HepG2 (cell line): ENCODE data around the gene IL17RA. TPM values are rescaled to one million over a fixed set of nuclear protein-coding genes. Genes with fewer than 3 reads are reported as not detected.

Experiments used
- CBX5 ChIP-seq: sonication (generic); formaldehyde crosslinking; IDR thresholded peaks from 2 replicates; pipeline ENCODE4 v1.4.0; 2020; ENCODE audit warnings: missing genetic modification reagents, borderline replicate concordance
- CEBPB ChIP-seq: IDR thresholded peaks from 2 replicates; pipeline ENCODE4 v1.6.1; 2011; ENCODE audit warnings: low read depth, low read length, improper control_type of control experiment, borderline replicate concordance
- GPN1 ChIP-seq: sonication (generic); formaldehyde crosslinking; IDR thresholded peaks from 2 replicates; pipeline ENCODE4 v1.5.1; 2020; ENCODE audit warnings: missing genetic modification reagents, borderline replicate concordance
- HNRNPK ChIP-seq: fragments of 200-400 bp; formaldehyde crosslinking; IDR thresholded peaks from 2 replicates; pipeline ENCODE4 v1.6.1; 2018; ENCODE audit warnings: low read length, low read depth, moderate library complexity, mild to moderate bottlenecking; ENCODE audit not compliant: poor library complexity, severe bottlenecking
- NFATC3 ChIP-seq: sonication (generic); formaldehyde crosslinking; IDR thresholded peaks from 2 replicates; pipeline ENCODE4 v1.5.1; 2020; ENCODE audit warnings: mild to moderate bottlenecking, missing genetic modification reagents
- RNF2 ChIP-seq: fragments of 450-650 bp; conservative IDR thresholded peaks from 2 replicates; pipeline ENCODE4 v1.6.1; 2016; ENCODE audit warnings: low read depth
- TBX2 ChIP-seq: sonication (generic); formaldehyde crosslinking; IDR thresholded peaks from 2 replicates; pipeline ENCODE4 v1.5.0; 2020; ENCODE audit warnings: missing genetic modification reagents, mild to moderate bottlenecking, borderline replicate concordance
- ZBTB38 ChIP-seq: sonication (generic); formaldehyde crosslinking; IDR thresholded peaks from 2 replicates; pipeline ENCODE4 v1.5.1; 2020; ENCODE audit warnings: mild to moderate bottlenecking, missing genetic modification reagents
- ZNF460 ChIP-seq: sonication (generic); formaldehyde crosslinking; IDR thresholded peaks from 2 replicates; pipeline ENCODE4 v1.5.1; 2020; ENCODE audit warnings: missing genetic modification reagents, mild to moderate bottlenecking, borderline replicate concordance
- ZNF607 ChIP-seq: sonication (generic); formaldehyde crosslinking; IDR thresholded peaks from 2 replicates; pipeline ENCODE4 v1.5.1; 2020; ENCODE audit warnings: missing genetic modification reagents, mild to moderate bottlenecking, borderline replicate concordance
- polyA plus RNA-seq, 8 experiments: library from polyadenylated mRNA; depleted of rRNA in 3 of 8; stranded (reverse) in 7 of 8; unstranded in 1 of 8; fragments of >200 nt; fragmentation: Illumina TruSeq in 4 of 8; extraction: Trizol in 4 of 8; gene quantifications; 2 replicates each; pipeline versions ENCODE4 v1.2.1 to v1.2.3, GENCODE V29; 2011 to 2016; ENCODE audit warnings: low read depth in 4 of 8, missing spikeins in 1 of 8, mixed read lengths in 1 of 8; ENCODE audit not compliant: insufficient read depth in 1 of 8
- total RNA-seq, 5 experiments: library from RNA; depleted of rRNA; stranded (reverse); fragments of >200 nt; fragmentation: Illumina TruSeq; extraction: Trizol; gene quantifications; 2 replicates each; pipeline ENCODE4 v1.2.3, GENCODE V29; 2016; ENCODE audit warnings: low read depth in 1 of 5
- TF ChIP-seq, protein P1 (sequence below): sonication (generic); formaldehyde crosslinking; conservative IDR thresholded peaks from 2 replicates; pipeline ENCODE4 v1.8.0; 2022; ENCODE audit warnings: mild to moderate bottlenecking, moderate library complexity, missing genetic modification reagents
- TF ChIP-seq, protein P2 (sequence below): sonication (generic); formaldehyde crosslinking; IDR thresholded peaks from 2 replicates; pipeline ENCODE4 v1.9.0; 2022; ENCODE audit warnings: missing genetic modification reagents, mild to moderate bottlenecking, borderline replicate concordance
- TF ChIP-seq, protein P3 (sequence below): sonication (generic); formaldehyde crosslinking; IDR thresholded peaks from 2 replicates; pipeline ENCODE4 v1.5.1; 2020; ENCODE audit warnings: mild to moderate bottlenecking, missing genetic modification reagents
- TF ChIP-seq, protein P4 (sequence below), 2 experiments: fragments of 450-650 bp in 1 of 2; sonication (generic) in 1 of 2; formaldehyde crosslinking; IDR thresholded peaks; 2 replicates each; pipeline versions ENCODE4 v1.5.0 to v1.8.0; 2020 to 2022; ENCODE audit warnings: mild to moderate bottlenecking in 1 of 2, missing genetic modification reagents in 1 of 2
- TF ChIP-seq, protein P5 (sequence below): sonication (generic); formaldehyde crosslinking; IDR thresholded peaks from 2 replicates; pipeline ENCODE4 v1.4.0; 2020; ENCODE audit warnings: mild to moderate bottlenecking, missing genetic modification reagents
- TF ChIP-seq, protein P6 (sequence below): sonication (generic); formaldehyde crosslinking; IDR thresholded peaks from 2 replicates; pipeline ENCODE4 v1.8.1; 2023; ENCODE audit warnings: mild to moderate bottlenecking, missing genetic modification reagents, borderline replicate concordance

IL17RA gene
- total and polyA plus RNA-seq, 2 of the 13 experiments (the other 11 are each of a cell fraction or from before 2014, with no cell fraction given) = 2.5 to 8.2 TPM

DNA sequence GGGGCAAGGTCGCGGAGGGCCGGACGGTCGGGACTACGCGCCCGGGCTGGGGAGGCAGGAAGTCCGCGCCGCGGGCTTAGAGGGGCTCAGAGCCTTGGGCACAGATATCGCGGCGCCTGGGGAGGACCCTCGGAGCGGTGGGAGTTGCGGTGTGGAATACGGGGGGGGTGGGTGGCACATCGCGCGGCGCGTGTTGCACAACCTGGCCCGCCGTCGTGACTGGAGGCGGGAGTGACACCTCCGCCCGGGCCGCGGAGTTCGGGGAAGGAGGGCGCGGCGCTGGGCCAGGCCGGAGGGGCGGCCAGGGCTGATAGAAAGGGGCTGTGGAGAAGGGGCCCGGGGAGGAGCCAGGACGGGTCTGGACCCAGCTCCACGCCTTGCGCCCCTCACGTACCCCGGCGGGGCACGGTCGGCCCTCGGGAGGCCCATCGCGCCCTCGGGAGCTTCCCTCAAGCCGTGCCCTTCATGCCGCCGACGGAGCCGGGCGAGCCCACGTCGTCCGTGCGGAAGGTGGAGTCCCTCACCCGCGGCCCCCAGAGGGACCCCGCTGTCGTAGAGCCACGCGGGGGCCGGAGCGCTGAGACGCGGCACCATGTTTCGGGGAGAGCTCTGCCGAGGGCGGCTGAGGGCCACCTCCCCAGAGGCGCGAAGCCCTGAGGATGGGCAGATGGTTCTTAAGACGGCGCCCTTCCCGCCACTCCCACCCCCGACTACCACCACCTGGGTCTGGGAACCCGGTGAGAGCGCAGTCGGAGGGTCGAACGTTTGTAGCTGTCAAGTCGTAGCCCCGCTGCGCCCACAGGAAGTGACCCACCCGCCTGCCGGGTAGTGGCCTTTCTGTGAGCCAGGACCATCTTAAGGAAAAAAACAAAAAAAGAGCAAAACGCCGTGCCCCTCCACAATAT, 729 bp downstream of the IL17RA start (continued):
- TF ChIP-seq, protein P1, sequence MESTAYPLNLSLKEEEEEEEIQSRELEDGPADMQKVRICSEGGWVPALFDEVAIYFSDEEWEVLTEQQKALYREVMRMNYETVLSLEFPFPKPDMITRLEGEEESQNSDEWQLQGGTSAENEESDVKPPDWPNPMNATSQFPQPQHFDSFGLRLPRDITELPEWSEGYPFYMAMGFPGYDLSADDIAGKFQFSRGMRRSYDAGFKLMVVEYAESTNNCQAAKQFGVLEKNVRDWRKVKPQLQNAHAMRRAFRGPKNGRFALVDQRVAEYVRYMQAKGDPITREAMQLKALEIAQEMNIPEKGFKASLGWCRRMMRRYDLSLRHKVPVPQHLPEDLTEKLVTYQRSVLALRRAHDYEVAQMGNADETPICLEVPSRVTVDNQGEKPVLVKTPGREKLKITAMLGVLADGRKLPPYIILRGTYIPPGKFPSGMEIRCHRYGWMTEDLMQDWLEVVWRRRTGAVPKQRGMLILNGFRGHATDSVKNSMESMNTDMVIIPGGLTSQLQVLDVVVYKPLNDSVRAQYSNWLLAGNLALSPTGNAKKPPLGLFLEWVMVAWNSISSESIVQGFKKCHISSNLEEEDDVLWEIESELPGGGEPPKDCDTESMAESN (CRISPR knock-in tag) = 0 out of 2 replicates have a peak, but pooled peaks have one; percentile 43
- TF ChIP-seq CEBPB (peak; percentile 32; the same call in 1 of the 2 replicates), GPN1 (CRISPR knock-in tag) (no peak), RNF2 (0 out of 2 replicates have a peak, but pooled peaks have one; percentile 3), TBX2 (no peak; the same call in 1 of the 2 replicates), ZNF460 (CRISPR knock-in tag) (no peak), HNRNPK (peak; percentile 3), CBX5 (CRISPR knock-in tag) (no peak), ZNF607 (CRISPR knock-in tag) (no peak), NFATC3 (CRISPR knock-in tag) (no peak), ZBTB38 (CRISPR knock-in tag) (peak; percentile 89; the same call in 1 of the 2 replicates)
- TF ChIP-seq, protein P2, sequence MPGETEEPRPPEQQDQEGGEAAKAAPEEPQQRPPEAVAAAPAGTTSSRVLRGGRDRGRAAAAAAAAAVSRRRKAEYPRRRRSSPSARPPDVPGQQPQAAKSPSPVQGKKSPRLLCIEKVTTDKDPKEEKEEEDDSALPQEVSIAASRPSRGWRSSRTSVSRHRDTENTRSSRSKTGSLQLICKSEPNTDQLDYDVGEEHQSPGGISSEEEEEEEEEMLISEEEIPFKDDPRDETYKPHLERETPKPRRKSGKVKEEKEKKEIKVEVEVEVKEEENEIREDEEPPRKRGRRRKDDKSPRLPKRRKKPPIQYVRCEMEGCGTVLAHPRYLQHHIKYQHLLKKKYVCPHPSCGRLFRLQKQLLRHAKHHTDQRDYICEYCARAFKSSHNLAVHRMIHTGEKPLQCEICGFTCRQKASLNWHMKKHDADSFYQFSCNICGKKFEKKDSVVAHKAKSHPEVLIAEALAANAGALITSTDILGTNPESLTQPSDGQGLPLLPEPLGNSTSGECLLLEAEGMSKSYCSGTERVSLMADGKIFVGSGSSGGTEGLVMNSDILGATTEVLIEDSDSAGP (CRISPR knock-in tag) = peak; percentile 52; the same call in 1 of the 2 replicates
- TF ChIP-seq, protein P3, sequence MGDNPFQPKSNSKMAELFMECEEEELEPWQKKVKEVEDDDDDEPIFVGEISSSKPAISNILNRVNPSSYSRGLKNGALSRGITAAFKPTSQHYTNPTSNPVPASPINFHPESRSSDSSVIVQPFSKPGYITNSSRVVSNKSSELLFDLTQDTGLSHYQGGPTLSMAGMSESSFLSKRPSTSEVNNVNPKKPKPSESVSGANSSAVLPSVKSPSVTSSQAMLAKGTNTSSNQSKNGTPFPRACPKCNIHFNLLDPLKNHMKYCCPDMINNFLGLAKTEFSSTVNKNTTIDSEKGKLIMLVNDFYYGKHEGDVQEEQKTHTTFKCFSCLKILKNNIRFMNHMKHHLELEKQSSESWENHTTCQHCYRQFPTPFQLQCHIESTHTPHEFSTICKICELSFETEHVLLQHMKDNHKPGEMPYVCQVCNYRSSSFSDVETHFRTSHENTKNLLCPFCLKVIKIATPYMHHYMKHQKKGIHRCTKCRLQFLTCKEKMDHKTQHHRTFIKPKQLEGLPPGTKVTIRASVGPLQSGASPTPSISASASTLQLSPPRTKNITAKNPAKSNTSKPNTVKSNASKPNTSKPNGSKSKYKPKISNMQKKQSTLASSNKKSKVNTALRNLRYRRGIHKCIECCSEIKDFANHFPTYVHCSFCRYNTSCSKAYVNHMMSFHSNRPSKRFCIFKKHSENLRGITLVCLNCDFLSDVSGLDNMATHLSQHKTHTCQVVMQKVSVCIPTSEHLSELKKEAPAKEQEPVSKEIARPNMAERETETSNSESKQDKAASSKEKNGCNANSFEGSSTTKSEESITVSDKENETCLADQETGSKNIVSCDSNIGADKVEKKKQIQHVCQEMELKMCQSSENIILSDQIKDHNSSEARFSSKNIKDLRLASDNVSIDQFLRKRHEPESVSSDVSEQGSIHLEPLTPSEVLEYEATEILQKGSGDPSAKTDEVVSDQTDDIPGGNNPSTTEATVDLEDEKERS (CRISPR knock-in tag) = no peak
- TF ChIP-seq, protein P4, sequence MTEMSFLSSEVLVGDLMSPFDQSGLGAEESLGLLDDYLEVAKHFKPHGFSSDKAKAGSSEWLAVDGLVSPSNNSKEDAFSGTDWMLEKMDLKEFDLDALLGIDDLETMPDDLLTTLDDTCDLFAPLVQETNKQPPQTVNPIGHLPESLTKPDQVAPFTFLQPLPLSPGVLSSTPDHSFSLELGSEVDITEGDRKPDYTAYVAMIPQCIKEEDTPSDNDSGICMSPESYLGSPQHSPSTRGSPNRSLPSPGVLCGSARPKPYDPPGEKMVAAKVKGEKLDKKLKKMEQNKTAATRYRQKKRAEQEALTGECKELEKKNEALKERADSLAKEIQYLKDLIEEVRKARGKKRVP (CRISPR knock-in tag; IDR thresholded peaks at IDR 0.05) = no peak
- TF ChIP-seq, protein P5, sequence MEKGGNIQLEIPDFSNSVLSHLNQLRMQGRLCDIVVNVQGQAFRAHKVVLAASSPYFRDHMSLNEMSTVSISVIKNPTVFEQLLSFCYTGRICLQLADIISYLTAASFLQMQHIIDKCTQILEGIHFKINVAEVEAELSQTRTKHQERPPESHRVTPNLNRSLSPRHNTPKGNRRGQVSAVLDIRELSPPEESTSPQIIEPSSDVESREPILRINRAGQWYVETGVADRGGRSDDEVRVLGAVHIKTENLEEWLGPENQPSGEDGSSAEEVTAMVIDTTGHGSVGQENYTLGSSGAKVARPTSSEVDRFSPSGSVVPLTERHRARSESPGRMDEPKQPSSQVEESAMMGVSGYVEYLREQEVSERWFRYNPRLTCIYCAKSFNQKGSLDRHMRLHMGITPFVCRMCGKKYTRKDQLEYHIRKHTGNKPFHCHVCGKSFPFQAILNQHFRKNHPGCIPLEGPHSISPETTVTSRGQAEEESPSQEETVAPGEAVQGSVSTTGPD (CRISPR knock-in tag) = no peak
- TF ChIP-seq, protein P6, sequence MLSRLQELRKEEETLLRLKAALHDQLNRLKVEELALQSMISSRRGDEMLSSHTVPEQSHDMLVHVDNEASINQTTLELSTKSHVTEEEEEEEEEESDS (CRISPR knock-in tag) = no peak
